Stimulated activated CD4-positive, alpha-beta T cell treated with anti-CD3 and anti-CD28 coated beads, Interleukin-1b, Interleukin-23, amount 100 ng/mL, for 4 hours (primary cell): ENCODE results near the gene OSBPL10.

Experiments used
- DNase-seq, 2 donors: peaks; one replicate each; pipeline ENCODE4 v3.0.0-alpha.2; 2020; ENCODE audit warnings: low read depth in 2 of 2

The OSBPL10 gene

DNA sequence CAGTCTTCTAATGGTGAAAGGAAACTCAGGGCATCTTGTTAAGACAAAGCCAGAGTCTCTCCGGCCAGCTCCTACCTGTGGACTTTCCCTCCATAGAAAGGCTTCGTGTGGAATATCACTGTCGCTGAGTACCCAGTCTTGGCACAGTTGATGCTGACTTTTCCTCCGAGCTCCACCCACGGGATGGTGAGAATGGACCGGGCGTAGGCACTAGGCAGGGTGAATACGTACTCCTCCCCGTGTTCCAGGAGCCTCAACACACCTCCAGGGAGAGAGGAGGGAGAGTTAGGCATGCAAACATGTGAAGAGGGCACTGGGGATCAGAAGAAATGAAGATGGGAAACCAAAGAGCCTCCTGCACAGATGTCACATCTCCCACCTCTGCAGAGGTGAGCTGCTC lies 310.3 kb downstream of the OSBPL10 start:
- DNase-seq, result no peak

GRCh38 chr3:31670136-31670535 lies 310.9 kb downstream of the OSBPL10 start:
- no peak for DNase-seq

- no peak for DNase-seq
Observed at GRCh38 chr3:31668242-31668641, 312.8 kb downstream of the OSBPL10 start.

GRCh38 chr3:31667582-31667981 lies 313.5 kb downstream of the OSBPL10 start:
- no peak for DNase-seq

GRCh38 chr3:31664031-31664430 lies 317.0 kb downstream of the OSBPL10 start:
- no peak for DNase-seq

- DNase-seq, result no peak
Observed at GRCh38 chr3:31661993-31662670, 318.9 kb downstream of the OSBPL10 start.

DNA sequence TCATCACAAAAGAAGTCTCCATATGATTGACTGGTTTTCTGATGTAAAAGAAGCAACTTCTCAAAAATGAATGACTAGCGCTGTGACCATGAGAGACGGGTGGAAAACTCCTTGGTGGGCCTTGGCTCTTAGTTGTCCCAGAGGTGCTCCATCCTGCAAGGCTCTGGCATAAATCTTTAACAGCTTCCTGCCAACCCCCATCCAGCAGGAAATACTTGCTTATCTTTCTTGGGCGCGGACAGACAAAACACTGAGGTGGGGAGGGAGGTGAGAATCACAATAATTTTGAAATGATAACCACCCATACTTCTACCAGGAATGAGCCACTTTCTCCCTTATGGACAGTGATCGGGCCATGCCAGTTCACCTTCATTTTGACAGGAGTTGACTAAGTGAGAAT lies 319.8 kb downstream of the OSBPL10 start:
- DNase-seq, result no peak

DNA sequence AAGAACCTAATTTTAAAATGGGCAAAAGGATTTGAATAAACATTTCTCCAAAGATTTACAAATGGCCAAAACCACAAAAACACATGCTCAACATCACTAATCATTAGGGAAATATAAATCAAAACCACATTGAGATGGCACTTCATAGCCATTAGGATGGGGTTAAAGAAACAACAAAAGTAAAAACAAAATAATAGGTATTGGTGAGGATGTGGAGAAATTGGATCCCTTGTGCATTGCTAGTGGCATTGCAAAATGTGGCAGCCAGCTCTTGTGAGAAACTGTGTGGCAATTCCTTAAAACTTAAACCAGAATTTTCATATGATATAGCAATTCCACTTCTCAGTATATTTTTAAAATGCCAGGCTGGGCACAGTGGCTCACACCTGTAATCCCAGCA lies 321.8 kb downstream of the OSBPL10 start:
- no peak for DNase-seq

DNA sequence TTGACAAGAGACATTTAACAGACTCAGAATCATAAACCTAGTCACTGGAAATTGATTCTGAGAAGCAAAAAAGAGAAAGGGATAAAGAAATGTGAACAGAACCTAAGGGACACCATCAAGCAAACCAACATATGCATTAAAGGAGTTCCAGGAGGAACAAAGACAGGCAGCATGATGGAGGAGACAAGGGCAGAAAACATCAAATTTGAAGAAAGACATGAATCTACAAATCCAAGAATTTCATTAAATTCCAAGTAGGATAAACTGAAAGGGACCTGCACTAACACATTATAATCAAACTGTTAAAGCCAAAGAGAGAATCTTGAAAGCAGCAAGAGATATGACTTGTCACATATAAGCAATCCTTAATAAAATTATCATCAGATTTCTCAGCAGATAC lies 326.1 kb downstream of the OSBPL10 start:
- DNase-seq, result no peak

- DNase-seq, result no peak
Observed at GRCh38 chr3:31653464-31653863, 327.6 kb downstream of the OSBPL10 start.

- DNase-seq, result no peak
Observed at GRCh38 chr3:31652296-31652695, 328.8 kb downstream of the OSBPL10 start.

GRCh38 chr3:31648286-31648968 lies 332.6 kb downstream of the OSBPL10 start:
- DNase-seq, result no peak

DNA sequence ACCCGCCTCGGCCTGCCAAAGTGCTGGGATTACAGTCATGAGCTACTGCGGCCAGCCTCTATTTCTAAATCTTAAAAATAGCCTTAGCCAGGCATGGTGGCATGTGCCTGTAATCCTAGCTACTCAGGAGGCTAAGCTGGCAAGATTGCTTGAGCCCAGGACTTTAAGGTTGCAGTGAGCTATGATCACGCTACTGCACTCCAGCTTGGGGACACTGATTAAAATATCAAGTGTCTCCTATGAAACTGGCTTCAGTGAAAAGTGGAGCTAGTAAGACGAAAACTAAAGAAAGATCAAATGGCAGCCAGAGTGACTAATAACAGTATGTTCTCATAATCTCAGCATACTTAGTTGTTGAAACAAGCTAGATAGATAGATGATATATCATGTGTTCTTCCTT lies 335.8 kb downstream of the OSBPL10 start:
- DNase-seq, result no peak

- no peak for DNase-seq
Observed at GRCh38 chr3:31639828-31640227, 341.2 kb downstream of the OSBPL10 start.

DNA sequence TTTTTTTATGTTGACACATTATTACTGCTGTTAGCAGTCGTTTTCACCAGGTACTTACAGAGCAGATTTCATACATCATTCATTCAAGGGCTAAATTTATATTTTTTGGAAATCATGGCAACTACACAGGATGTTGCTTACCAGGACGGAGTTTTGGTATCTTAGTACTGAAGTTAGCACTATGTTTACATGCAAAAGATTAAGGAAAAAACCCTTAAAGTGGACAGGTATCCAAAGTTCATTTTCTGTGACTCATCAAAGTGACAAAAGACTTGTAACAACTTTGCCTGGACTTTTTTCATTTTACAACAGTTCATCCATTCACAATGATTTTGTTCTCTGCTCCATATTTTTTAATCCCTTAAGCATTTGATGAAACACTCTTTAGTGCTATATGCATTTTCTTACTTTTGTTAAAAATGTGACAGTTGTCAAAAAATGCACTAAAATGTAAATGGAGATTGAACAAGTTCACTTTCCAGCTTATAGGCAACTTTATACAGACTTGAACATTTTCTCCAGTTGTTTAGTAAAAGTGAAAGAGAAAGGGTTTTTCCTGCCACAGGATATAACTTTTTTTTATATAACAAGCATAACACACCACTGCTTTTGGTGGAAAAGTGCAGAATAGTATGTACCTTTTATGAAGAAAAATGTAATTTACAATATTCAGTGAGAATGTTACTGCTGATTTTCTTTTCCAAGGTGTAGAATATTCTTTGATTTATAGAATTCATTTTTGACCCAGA lies 344.2 kb downstream of the OSBPL10 start:
- no peak for DNase-seq

GRCh38 chr3:31636049-31636448 lies 345.0 kb downstream of the OSBPL10 start:
- no peak for DNase-seq

- DNase-seq, result no peak
Observed at GRCh38 chr3:31635545-31635944, 345.5 kb downstream of the OSBPL10 start.

- no peak for DNase-seq
Observed at GRCh38 chr3:31634476-31634875, 346.6 kb downstream of the OSBPL10 start.

DNA sequence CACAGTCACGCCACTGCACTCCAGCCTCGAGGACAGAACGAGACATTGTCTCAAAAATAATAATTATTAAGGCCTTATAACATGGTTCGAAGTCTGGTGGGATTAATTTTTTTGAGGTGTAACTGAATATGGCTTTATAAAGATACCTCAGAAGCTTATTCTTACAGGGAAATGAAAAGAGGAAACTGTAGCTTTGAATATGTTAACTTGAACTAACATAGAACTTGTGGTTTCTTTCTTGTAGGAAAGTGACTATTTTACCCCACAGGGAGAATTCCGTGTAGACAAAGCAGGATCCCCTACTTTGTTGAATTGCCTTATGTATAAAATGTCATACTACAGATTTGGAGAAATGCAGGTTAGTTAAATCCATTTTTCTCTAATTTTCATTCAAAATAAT lies 352.0 kb downstream of the OSBPL10 start:
- DNase-seq, result no peak

GRCh38 chr3:31625358-31625757 lies 355.7 kb downstream of the OSBPL10 start:
- DNase-seq, result no peak

DNA sequence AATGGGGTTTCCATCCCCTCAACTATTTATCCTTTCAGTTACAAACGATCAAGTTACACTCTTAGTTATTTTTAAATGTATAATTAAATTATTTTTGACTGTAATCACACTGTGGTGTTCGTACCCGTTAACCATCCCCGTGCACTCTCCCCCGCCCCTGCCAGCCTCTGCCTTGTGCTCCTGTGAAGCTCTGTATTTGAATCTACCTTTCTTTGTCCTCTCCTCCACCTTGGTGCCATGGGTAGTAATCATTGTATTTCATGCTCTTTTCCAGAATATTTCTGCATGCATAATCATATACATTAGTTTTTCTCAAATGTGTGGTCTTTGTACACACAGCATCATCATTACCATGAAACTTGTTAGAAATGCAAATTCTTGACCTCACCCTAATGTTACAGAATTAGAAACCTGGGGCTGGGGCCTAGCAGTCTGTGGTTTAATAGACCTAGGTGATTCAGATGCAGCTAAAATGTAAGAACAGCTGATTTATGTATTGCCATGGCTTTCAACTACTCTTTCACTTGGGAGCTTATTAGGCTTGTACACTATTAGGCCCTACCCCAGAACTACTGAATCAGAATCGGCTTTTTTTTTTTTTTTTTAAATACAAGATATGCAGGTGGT lies 356.9 kb downstream of the OSBPL10 start:
- DNase-seq, result no peak

GRCh38 chr3:31622636-31623288 lies 358.3 kb downstream of the OSBPL10 start:
- no peak for DNase-seq
